Measurements from ENCODE around the gene TLL2.

GRCh38 chr10:96339383-96339782 is 174.3 kb downstream of the TLL2 start:
- TF ChIP-seq CTCF (conservative IDR thresholded peaks at IDR 0.05; ENCODE audit: low read depth, low read length): no peak
- no peak for TF ChIP-seq EZH2 (IDR thresholded peaks at IDR 0.05; ENCODE audit: borderline replicate concordance, low read depth, low read length, poor library complexity, severe bottlenecking)
